ENCODE results near the gene TBC1D22A.

Gene TBC1D22A

DNA sequence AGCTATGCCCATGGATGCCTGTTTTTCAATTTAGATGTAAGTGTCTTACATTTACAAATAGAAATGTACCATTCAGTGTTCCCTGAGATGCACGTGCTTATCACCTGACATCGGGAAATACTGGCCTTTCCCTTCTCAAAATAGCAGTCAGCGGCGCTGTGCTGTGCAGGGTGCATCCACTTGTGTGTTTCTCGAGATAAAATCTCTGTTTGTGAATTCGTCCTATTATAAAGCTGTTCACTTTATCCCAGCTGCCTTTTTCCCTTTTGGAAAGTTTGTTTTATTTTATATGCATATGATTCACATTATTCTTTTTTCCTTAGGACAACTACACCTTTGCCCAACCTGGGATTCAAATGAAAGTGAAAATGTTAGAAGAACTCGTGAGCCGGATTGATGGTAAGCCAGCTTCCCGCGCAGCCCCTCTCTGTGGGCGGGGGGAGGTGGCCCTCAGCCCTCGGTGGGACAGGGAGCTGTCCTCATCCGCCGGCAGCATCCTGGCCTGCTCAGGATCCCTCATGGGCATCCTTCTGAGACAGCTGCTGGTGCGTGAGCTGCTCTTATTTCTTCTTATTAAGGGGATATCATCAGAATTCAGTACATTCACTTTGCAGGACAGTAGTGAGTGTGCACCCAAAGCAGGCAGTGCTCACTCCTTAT, 235.0 kb downstream of the TBC1D22A start:
- TF ChIP-seq JUND (IDR thresholded peaks at IDR 0.05; ENCODE audit: low read depth) = no peak
- in situ Hi-C loops (cut with HindIII; ENCODE audit: low pct_unique_long_range_greater_than_20kb, low sequenced_read_pairs) = no loop called here
- DNase-seq (ENCODE audit: low read depth in 1 of 2, low spot score in 1 of 2) = no peak

DNA sequence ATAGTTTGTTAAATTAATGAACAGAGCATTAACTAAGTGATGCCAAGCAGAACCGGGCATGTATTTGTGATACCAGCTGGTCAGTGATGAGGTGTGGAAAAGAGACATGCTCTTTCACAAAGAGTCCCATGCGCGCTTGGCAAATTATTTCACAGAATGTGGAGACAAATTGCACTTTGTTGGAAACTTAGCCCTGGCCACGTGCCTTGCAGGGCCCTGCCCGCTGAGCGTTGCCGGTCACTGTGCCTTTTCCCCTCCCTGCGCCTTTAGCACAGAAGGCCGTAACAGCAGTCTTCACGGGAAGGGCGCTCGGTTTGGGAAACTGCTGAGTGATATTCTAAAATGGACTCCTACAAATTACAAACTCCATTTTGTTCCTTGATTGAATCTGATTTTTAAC, 235.9 kb downstream of the TBC1D22A start:
- TF ChIP-seq JUND (IDR thresholded peaks at IDR 0.05; ENCODE audit: low read depth) = no peak
- DNase-seq (ENCODE audit: low read depth in 1 of 2, low spot score in 1 of 2) = no peak
- in situ Hi-C loops (cut with HindIII; ENCODE audit: low pct_unique_long_range_greater_than_20kb, low sequenced_read_pairs) = no loop called here

DNA sequence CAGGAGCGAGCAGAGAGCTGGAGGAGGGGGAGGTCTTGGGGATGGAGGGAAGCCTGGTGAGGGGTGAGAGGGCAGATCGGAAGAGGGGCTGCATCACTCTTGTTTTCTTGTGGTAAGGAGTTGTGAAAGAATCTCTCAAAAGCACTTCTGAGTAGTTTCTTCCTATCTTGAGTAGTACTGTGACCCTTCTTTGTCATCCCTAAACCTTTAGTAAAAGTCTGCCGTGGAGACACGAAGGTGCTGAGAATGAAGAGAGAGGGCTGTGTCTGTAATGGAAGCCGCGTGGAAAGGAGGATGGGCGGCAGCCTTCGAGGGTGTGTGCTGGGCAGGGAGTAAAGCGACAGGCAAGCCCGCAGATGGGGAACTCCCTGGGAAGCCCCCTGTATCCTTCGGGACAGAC, 237.8 kb downstream of the TBC1D22A start:
- no peak for DNase-seq (ENCODE audit: low read depth in 1 of 2, low spot score in 1 of 2)
- TF ChIP-seq JUND (IDR thresholded peaks at IDR 0.05; ENCODE audit: low read depth) = no peak
- in situ Hi-C loops (cut with HindIII; ENCODE audit: low pct_unique_long_range_greater_than_20kb, low sequenced_read_pairs) = no loop called here

DNA sequence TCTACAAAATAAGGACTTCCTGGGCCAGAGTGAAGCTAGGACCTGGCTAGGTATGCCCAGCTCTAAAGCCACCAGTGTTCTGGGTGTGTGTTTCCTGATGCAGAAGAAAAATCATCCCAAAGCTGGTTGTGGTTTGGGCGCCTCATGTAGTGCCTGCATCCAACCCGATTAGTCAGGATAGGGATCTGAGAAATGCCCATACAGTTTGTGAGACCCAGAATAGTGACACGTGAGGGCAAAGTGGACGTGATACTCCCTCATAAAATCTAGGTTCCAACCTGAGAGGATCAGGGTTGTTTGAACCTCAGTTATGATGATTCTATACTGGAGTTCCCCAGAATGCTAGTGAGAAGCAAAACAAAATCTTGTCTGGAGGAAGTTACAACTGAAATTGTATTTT, 238.4 kb downstream of the TBC1D22A start:
- DNase-seq (ENCODE audit: low read depth in 1 of 2, low spot score in 1 of 2) = no peak
- TF ChIP-seq JUND (IDR thresholded peaks at IDR 0.05; ENCODE audit: low read depth) = no peak
- in situ Hi-C loops (cut with HindIII; ENCODE audit: low pct_unique_long_range_greater_than_20kb, low sequenced_read_pairs) = no loop called here

DNA sequence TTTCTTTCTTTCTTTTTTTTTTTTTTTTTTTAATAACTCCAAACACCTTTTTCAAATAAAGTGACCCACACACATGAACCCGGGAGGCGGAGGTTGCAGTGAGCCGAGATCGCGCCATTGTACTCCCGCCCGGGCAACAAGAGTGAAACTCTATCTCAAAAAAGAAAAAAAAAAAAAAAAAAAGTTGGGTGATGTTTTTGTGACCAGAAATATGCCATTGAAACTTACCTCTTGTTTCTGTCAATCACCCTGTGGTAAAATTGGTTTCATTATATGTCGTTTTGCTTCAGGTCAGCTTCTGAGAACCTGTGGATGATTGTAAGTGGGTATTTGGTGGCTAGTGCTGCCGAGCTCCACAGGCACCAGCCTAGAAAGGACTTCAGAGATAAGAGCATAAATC, 238.8 kb downstream of the TBC1D22A start:
- DNase-seq (ENCODE audit: low read depth in 1 of 2, low spot score in 1 of 2) = no peak
- TF ChIP-seq JUND (IDR thresholded peaks at IDR 0.05; ENCODE audit: low read depth) = no peak
- in situ Hi-C loops (cut with HindIII; ENCODE audit: low pct_unique_long_range_greater_than_20kb, low sequenced_read_pairs) = no loop called here

DNA sequence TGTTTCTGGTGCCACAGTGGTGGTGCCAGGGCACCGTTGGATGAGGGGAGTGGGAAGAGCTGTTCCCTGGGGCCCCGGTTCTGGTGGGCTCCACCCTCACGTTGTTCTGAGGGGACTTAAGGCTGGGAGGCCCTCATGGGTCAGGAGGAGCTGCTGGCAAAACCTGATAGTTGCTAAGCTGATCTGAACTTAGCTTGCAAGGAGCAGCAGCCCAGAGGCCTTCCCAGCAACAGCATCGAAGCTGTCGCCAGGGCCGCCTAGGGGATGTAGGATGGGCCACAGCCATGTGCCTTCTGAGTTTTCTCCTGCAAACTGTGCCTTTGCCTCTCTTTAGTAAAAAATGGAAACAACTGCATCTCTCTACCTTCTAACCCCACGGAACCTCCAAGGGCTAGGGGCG, 240.2 kb downstream of the TBC1D22A start:
- no peak for TF ChIP-seq JUND (IDR thresholded peaks at IDR 0.05; ENCODE audit: low read depth)
- no peak for DNase-seq (ENCODE audit: low read depth in 1 of 2, low spot score in 1 of 2)
- in situ Hi-C loops (cut with HindIII; ENCODE audit: low pct_unique_long_range_greater_than_20kb, low sequenced_read_pairs) = no loop called here

DNA sequence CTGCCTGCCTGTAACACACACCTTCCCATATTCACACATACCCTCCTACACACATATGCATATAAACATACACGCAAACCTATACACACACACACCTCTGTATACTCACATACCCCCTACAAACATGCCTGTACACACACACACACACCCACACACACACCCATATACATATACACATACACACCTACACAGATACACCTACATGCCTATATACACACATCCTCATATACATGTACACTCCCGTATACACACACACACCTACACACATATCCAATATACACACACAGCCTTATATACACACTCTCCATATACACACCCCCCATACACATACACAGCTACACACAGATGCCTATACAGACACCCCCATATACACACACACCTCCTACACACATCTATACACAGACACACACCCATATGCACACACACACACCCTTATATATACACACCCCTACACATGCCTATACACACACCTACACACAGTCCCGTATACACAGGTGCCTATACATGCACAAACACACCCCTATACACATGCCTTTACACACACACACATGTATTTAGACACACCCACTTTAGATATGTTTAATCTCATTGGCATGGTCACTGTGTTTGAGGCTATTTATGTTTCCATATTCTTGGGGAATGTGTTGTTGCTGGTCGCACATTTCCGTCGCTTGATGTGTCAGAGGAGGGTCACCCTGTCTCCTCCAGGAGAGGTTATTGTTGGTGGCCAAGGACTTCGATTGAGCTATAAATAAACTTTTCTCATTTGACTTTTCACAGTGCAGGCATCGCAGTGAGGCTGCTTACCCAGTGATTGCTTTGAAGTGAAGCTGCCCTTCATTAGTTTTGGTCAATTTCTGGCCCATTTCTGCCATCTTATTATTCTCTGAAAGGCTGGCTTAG, 243.3 kb downstream of the TBC1D22A start:
- no peak for TF ChIP-seq JUND (IDR thresholded peaks at IDR 0.05; ENCODE audit: low read depth)
- no peak for DNase-seq (ENCODE audit: low read depth in 1 of 2, low spot score in 1 of 2)
- in situ Hi-C loops (cut with HindIII; ENCODE audit: low pct_unique_long_range_greater_than_20kb, low sequenced_read_pairs) = no loop called here

DNA sequence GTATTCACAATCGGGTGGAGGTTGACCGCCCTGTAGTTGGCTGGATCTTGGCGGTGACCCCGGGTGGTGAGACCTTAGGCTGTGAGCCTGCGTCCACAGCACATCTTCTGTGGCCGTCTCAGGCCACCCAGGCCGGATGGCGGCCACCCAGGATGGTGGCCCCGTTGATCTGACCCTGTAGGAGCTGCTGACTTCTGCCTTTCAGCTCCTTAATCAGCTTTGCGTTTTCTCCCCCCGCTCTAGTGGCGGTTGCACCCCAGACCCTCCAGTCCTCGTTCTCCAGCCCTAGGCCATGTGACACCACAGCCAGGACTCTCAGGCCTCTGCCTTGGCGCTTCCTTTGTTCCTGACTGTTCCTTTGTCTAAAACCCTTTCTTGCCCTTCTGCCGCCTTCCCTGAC, 244.0 kb downstream of the TBC1D22A start:
- DNase-seq (ENCODE audit: low read depth in 1 of 2, low spot score in 1 of 2) = no peak
- TF ChIP-seq JUND (IDR thresholded peaks at IDR 0.05; ENCODE audit: low read depth) = no peak
- in situ Hi-C loops (cut with HindIII; ENCODE audit: low pct_unique_long_range_greater_than_20kb, low sequenced_read_pairs) = no loop called here

DNA sequence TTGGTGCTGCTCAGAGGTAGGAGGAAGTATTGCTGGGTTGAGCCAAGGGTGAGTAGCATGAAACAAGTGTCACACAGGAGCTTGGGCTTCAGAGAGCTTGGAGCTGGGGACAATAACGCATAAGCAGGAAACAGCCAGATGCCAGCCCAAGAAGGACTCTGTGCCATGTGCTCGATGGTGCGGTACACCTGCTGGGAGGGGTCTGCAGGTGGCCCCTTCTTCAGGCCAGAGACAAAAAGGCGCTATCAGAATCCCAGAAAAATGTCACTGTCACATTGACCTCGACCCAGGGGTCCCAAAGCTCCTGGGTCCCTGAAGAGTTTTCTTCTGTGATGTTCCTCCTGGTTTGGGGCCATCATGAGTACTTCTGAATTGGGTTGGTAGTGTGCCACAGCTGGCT, 244.4 kb downstream of the TBC1D22A start:
- no peak for DNase-seq (ENCODE audit: low read depth in 1 of 2, low spot score in 1 of 2)
- no peak for TF ChIP-seq JUND (IDR thresholded peaks at IDR 0.05; ENCODE audit: low read depth)
- in situ Hi-C loops (cut with HindIII; ENCODE audit: low pct_unique_long_range_greater_than_20kb, low sequenced_read_pairs) = no loop called here

DNA sequence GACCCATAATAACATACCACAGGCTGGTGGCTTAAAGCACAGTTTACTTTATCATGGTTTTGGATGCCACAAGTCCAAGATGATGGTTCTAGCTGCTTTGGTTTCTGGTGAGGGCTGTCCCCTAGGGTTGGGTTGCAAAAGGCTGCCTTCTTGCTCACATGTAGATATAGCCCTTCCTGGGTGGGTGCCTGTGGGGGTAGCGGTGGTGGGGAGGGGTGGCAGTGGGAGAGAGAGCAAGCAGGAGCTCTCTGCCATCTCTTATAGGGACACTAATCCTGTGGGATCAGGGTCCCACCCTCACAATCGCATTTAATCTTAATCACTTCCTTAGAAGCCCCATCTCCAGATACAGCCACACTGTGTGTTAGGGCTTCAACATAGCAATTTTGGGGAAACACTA, 245.0 kb downstream of the TBC1D22A start:
- in situ Hi-C loops (cut with HindIII; ENCODE audit: low pct_unique_long_range_greater_than_20kb, low sequenced_read_pairs) = no loop called here
- DNase-seq (ENCODE audit: low read depth in 1 of 2, low spot score in 1 of 2) = no peak
- no peak for TF ChIP-seq JUND (IDR thresholded peaks at IDR 0.05; ENCODE audit: low read depth)

DNA sequence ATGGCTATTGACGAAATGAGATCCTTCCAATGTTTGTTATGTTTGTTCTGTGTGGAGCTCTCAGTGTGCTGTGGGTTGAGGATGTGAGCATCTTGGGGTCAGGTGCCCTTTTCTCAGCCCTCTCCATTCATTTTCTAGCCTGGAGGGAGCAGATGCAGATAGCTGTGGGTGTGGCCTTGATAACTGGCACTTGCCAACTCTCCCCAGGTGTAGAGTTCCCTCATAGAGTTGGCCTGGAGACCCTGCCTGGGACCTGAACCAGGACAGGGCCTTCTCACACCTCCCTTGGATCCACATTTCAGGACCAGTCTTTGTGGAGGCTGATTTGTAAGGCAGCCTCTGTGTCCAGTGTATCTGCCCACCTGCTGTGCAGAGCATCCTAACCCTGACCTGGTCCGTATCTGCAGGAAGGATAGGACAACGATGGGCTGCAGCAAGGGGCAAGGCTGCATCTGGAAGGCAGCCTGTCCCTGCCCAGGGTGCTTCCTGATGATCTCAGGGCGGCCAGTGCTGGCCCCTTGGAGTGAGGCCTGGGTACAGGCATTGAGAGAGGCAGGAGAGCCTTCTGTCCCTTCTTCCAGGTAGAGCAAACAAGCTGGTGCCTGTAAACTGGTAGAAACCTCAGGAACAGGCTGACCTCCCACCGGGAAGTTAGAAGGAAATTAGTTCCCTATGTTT, 245.9 kb downstream of the TBC1D22A start:
- in situ Hi-C loops (cut with HindIII; ENCODE audit: low pct_unique_long_range_greater_than_20kb, low sequenced_read_pairs) = no loop called here
- no peak for DNase-seq (ENCODE audit: low read depth in 1 of 2, low spot score in 1 of 2)
- no peak for TF ChIP-seq JUND (IDR thresholded peaks at IDR 0.05; ENCODE audit: low read depth)

DNA sequence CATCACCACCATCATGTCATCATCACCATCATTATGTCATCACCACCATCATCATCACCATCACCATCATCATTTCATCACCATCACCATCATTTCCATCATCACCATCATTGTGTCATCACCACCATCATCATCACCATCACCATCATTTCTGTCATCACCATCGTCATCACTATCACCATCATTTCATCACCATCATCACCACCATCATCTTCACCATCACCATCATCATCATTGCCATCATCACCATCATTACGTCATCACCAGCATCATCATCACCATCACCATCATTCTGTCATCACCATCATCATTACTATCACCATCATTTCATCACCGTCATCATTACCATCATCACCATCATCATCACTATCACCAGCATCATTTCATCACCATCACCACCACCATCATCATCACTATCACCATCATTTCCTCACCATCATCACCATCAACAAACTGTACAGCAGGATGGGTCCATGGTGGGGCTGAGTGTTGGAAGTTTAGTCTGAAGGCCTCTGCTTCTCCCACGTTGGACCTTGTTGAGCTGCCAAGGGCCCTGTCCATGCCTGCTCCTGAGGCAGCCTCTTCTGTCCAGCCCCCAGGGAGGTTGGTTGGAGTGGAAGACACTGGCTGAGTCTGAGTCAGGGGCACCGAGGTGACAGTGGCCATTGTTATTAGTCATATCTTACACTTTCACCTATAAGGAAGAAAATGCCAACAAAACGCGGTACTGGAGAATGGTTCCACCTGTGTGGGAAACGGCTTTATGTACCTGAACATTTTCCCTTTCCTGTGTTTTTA, 247.1 kb downstream of the TBC1D22A start:
- no peak for DNase-seq (ENCODE audit: low read depth in 1 of 2, low spot score in 1 of 2)
- no peak for TF ChIP-seq JUND (IDR thresholded peaks at IDR 0.05; ENCODE audit: low read depth)
- in situ Hi-C loops (cut with HindIII; ENCODE audit: low pct_unique_long_range_greater_than_20kb, low sequenced_read_pairs) = no loop called here

Measured in T47D (cell line).